Activated CD4-positive, CD25-positive, alpha-beta regulatory T cell treated with anti-CD3 and anti-CD28 coated beads, Interleukin-2, amount 50 U/mL, for 24 hours (primary cell): ENCODE data around the gene TENM4.

Experiments used
- ATAC-seq, 2 donors: fragments of 150-1000 bp; cut with Tn5 transposase; one replicate each; pipeline ENCODE4 v1.10.0; 2021; ENCODE audit warnings: mild to moderate bottlenecking in 1 of 2, moderate library complexity in 1 of 2

The TENM4 gene

DNA sequence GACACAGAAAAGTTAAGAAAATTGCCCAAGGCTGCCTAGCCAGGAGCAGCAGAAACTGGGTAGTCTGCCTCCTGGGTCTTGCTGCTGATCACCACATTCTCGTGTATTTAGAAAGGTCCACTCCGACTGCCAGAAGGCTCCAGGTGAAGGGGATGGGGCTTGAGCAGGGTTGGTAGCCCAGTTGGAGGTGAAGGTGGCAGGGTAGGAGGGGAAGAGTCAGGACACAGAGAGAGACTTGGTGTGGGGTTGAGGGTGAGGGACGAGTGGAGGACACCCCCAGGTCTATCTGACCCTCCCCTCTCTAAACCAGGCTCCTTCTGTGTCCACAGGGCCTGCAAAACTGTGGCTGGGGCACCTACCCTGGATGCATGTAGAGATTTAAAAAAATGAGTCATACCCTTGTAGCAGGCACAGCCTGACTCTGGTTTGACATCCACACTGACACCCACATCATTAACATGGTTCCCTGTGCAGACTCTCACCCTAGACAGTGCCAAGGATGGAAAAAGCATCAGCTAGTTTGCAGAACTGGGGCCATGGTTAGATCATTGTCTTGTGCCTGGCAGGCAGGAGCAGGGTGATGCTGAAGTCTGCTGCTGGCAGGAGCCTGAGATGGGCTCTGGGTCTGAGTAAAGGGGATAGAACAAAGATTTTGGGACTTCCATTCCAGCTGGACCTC, 273.2 kb downstream of the TENM4 start:
- ATAC-seq = no peak

DNA sequence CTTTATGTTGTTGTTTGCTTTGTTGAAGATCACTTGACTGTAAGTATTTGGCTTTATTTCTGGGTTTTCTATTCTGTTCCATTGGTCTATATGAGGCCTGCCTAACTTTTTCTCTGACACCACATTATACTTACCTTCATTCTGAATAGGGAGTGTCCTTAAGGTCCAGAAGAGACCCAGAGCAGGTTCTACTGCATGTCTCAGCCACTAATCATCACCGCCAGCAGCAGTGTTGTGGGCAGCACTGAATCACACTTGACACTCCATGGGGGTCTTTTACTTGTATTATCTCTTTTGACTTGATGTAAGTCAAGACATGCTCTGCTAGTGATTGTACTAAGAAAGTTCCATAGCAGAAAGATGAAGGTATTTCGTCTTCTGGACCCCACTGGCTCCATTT, 274.9 kb downstream of the TENM4 start:
- no peak for ATAC-seq

DNA sequence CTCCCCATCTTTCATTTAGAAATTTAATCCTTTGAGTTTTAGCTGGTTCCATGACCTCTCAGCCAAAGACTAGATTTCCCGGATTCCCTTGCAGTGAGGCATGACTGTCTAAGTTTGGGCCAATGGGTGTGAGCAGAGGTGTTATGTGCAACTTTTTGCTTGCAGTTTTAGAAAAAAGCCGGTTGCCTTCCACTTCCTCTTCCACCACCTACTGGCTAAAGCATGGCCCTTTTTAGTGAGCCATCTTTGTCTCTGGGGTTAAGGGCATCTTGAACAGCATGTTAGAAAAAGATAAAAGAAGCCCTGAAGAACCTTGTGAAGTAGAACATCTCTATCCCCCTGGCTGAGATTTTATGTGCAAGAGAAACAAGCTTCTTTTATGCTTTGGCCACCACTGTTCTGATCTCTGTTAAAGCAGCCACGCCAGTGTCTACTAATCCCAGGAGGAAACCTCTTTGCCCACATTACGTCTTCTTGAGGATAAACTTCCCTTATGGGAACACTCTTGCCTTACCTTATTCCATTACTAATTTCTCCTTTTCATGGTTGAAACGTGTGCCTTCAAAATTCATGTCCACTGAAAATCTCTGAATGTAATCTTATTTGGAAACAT, 279.9 kb downstream of the TENM4 start:
- ATAC-seq = no peak

DNA sequence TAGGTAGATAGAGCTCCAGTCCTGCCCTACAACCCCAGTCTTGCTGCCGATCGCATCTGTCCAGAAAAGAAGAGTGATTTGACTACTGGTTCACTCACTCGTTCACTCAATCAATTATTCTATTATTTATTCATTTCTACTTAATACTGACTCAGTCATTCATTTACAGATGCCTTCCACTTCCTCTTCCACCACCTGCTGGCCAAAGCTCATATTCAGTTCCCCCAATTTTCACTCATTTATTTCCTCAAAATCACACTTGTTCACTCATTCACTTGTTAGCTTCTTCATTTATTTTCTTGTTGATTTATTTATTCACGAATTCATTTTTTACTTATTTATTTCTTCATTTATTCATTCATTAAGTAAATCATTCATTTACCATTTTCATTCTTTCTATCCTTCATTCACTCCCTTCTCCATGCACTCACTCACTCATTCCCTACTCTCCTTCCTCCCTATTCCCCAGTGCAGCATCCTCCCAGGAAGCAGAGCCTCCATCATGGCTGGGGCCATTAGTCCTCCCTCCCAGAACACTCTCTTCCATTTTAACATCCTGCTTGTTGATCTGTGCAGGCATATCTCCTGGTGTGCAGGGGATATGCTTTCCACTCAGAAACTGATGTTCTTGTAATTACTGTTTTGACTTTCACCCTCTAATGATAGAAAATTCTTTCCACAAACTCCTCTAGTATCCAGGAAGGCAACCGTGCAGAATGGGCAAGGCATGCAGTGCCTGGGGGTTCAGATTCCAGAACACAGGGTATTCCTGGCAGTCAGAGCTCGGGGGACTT, 281.0 kb downstream of the TENM4 start:
- no peak for ATAC-seq

DNA sequence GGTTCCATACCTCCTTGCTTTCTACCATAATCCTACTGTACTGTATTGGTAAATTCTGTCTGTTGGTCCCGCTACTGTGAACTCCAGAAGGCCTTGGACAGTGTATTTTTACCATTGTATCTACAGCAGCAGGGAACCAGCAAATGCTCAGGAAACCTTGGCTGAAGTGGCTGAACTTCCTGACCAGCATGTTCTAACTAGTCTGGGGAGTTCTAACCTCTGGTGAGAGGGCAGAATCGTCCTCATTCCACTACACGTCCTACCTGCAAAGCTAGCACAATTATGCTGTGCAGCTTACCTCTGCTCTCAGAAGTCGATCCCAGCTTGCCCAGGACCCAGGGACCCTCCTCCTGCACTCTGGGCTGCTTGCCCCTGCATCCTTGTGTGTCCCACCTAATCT, 283.1 kb downstream of the TENM4 start:
- ATAC-seq = no peak

DNA sequence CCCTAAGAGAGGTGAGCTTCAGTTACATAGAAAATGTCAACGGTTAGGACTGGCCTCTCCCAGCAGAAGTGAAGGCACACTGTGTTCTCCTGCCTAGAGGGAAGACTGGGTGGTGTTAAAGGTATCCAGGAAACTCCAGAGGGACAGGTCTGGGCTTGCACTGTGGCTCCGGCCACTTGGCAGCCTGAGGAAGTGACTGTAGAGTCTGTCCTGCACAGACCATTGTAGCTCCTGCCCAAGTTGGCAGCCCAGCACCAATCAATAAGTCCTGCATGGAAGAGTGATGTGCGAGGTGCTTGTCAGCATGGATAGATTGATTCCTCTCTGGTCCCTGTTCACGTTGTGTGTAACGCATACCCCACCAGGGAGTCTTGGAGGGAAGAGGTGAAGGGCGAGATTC, 284.8 kb downstream of the TENM4 start:
- ATAC-seq = no peak

DNA sequence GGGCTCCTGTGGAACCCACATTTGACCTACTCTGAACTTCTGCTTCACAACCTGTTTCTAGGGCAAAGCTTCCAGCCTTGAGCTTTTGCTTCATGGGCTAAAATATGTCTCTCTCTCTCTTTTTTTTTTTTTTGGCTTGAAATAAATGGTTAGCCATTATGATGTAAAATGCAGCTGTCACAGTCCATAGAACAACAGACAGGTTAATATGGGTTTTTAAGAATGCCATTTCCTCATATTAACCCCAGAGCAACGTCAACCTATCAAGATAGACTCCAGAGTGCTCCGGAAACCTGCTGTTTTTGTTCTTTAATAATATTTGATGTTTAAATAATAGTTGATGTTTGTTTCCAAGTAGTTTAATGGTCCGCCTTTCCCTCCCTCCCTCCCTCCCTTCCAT, 285.6 kb downstream of the TENM4 start:
- ATAC-seq = no peak

DNA sequence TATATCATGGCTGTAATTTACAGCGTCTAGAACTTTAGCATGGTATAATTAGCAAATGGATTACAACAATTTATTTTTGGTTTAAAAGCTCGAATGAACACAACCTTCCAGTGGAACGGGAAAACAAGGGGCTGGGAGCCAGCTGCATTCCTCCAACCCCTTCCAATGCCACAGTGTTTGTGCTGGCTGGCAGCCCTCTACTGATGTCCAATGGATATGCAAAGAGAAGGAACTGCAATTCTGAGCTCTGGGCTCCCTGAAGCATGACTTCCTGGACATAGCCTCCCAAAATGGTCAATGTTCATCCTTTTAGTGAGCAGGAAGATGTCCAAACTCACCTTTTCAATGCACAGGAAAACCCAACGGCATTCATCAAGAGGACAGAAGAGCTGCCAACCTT, 288.3 kb downstream of the TENM4 start:
- no peak for ATAC-seq

DNA sequence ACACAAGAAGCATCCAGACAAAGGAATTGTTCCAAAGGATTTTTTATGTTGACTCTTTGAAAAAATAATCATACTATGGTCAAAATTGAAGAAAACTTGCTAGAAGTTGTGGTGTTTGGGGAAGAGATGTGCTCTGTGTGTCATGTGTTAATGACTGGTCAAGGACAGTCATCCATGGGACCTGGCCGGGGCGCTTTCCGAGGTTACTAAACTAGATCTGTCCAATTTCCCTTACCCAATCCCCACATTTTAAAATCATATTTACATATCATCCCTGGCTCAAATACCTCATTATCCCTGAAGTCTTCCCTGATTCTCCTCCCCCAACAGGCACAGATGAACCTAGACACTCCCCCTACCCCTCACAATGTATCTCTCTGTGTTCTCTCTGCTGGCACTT, 289.4 kb downstream of the TENM4 start:
- ATAC-seq = no peak

DNA sequence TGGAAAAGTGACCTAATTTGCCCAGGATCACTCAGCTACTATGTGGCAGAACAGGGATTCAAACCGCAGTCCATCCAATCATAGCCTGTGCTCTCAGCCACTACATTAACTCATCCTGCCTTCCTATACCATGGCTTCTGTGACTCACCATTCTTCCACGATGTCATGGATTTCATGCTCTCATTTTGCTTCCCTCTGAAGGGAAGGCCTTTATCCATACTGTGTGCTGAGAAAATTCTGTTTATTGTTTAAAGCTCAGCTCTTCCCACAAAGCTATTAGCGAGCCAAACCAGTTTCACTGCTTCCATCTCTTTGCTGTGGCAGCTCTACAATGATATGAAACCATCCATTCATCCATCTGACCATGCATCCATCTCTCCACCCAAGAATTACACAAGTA, 289.9 kb downstream of the TENM4 start:
- no peak for ATAC-seq

DNA sequence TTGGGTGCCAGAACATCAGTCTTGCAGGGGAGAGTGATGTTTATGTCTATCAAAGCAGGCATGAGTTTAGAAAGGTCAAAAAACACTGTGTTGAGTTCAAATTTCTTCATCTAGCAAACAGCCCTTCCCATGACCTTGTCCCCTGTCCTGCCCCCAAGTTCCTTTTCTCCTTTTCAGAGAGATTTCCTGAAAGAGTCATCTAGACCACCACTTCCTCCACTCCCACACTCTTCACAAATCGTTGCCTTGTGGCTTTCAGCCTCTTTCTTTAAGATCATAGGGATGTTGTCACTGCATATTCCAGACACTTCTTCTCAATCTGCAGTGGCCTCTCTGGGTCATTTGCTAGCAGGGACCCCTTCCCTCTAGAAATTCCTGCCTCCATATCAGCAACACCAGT, 290.5 kb downstream of the TENM4 start:
- ATAC-seq = no peak

DNA sequence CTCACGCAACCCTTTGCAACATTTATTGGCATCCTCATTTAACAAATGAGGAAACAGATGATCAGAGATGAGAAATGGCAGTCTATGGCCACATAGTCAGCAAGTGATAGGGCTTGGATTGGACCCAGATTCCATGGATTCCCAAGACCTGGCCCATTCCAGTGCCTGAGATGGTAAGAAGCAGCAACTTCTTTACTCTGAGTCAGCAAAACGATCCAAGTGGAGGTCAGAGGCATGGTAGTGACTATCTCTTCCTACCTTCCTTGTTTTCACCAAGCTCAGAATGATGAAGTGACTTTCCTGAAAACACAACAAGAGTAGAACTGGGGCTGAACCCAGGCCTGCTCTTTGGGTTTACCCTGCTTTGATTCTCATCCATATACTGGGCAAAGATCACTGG, 293.1 kb downstream of the TENM4 start:
- no peak for ATAC-seq

DNA sequence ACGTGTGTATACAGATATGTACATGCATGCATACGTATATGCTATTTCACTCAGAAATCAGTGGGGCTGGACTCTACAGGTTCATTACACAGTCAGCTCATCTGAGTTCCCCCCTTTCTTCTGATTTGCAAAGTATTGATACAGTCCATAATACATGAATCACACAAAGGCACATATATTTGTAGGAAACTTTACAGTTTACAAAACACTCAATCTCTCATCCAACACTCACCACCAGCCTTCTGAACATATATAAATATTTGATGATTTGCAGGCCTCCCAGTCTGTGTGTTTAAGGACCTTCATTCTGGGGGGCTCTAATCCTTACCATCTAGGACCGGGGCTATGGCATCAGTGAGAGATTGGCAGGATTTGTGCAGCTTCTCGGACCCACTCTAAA, 293.8 kb downstream of the TENM4 start:
- ATAC-seq = no peak

DNA sequence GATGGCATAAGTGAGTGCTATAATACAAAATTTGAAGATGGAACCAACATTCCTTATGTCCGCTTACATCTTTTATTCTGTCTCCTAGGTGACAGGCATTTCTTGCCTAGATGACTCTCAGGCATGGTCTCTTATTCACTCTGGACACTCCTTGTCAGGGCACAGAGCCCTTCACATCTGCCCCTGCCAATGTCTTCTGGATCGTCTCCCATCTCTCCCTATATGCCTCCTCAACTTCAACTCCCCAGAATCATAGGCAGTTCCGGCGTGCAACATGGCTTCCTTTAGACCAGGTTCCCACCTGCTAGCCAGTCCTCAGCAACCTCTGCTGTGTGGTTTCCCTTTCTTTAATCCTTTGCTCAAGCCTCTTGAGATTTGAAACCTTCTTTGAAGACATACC, 300.9 kb downstream of the TENM4 start:
- ATAC-seq = no peak

DNA sequence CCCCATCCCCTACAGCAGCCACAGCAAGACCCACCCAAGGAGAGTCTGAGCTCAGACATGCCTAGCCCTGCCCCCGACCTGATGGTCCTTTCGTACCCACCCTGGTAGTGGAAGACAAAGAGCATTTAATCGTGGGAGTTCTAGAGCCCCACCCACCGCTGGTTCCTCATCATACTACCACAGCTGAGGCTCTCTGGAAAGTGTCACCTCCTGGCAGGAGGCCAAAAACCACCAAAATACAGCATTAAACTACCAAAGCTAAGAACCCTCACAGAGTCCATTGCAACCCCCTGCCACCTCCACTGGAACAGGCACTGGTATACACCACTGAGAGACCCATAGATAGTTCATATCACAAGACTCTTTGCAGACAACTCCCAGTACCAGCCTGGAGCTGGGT, 311.1 kb downstream of the TENM4 start:
- ATAC-seq = no peak

DNA sequence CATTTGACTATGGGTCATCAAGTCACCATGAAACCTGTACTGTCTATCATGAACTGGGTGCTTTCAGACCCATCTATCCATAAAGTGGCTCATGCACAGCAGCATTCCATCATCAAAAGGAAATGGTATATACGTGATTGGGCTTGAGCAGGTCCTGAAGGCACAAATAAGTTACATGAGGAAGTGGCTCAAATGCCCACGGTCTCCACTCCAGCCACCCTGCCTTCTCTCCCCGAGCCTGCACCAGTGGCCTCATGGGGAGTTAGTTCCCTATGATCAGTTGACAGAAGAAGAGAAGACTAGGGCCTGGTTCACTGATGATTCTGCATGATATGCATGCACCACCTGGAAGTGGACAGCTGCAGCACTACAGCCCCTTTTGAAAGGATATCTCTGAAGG, 312.5 kb downstream of the TENM4 start:
- no peak for ATAC-seq

DNA sequence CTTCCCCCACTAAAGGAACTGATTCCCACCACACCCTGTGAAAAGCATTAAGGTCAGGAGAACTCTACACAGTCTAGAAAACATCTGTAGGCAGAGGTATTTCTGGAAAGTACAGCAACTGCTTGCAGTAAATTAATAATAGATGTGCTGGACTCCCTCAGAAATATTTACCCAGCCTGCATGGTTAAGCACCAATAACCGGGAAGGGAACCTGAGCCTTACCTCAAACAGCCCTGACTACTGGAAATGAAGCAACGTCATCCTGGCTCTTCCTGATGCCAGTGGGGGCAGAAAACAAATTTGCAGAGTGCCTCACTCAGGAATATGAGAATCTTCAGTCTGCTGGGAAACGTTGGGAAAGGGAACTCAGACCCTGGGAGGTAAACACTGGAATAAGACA, 318.1 kb downstream of the TENM4 start:
- no peak for ATAC-seq

DNA sequence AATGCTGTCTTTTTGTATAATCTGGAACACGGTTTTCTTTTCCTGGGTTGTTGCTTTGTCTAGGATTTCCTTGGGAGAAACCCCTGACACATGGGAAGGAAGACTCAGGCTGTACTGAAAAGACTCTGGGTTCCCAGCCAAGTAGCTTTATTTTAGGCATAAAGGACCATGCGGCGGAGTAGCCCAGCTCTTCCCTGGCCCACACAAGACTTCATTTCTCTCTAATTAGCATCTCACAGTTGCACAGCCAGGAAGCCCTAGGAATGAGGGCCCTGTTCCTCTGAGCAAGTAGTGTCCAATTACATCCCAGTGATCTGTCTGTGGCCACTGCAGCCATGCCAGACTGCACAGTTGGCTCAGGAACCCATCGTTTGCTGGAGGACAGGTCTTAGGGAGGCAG, 319.5 kb downstream of the TENM4 start:
- no peak for ATAC-seq

DNA sequence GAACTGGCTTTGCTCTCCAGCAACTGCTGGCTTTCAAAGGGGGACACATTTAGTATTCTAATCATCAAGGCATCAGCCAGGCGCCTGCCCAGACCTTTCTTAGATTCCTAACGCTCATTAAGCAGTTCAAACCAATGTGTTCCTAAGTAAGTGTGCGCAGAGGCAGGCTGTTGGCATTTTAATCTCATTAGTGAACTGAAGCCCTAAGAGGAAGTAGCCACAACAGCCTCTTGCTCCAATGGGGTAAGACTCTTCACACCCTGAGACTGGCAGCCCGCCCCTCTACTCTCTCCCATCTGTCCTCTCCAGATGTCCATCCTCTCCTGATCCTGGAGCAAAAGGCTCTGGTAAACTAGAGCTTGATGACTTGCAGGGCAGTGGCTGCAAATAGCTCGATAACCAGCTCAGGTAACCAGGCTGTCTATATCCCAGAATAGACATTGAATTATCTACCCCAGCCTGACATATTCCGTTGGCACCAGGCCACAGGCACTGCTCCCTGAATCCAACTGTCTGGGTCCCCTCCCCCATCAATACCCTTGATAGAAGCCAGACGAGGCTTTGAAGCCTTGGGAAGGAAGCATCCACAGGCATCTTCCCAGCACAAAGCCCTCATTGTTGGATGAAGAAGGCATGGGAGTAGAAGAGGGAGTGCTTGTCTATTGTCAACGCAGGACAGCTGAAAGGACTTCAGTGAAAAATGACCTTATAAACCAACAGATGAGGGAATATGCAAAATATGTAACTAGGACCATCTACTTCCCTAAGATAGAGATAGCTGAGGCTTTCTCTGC, 321.1 kb downstream of the TENM4 start:
- no peak for ATAC-seq

DNA sequence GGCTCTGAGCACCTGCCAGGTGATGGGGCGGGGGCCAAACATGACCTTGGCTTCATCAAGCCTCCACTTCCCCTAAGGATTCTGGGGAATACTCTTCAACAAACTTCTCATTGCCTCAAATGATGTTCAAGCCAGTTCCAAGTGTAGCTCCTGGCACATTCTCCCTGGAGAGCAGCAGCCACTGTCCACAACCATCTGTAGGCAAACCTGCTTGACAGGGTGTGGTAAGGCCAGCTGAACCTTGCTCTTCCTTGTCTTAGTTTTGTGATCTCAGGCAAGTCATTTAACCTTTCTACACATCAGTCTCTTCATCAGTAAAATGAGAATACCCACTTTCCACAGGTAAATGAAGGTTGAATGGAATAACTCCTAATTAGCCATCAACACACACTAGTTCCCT, 323.3 kb downstream of the TENM4 start:
- ATAC-seq = no peak

DNA sequence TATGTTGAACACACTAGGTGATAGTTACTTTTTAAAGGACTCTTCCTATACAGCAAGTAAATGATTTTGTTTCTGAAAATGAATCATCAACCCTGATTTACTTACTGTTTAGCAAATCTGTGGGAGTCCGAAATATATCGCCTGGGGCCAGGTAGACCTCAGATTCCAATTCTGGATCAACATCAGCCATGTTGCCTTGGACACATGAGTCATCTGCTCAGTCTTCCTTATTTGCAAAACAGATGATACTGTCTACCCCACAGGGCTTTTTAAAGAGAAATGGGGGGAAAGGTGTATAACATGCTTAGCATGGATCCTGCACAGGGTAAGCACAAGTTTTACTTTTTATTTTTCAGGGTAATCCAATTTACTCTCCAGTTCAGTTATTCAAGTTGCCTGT, 324.2 kb downstream of the TENM4 start:
- ATAC-seq = no peak

DNA sequence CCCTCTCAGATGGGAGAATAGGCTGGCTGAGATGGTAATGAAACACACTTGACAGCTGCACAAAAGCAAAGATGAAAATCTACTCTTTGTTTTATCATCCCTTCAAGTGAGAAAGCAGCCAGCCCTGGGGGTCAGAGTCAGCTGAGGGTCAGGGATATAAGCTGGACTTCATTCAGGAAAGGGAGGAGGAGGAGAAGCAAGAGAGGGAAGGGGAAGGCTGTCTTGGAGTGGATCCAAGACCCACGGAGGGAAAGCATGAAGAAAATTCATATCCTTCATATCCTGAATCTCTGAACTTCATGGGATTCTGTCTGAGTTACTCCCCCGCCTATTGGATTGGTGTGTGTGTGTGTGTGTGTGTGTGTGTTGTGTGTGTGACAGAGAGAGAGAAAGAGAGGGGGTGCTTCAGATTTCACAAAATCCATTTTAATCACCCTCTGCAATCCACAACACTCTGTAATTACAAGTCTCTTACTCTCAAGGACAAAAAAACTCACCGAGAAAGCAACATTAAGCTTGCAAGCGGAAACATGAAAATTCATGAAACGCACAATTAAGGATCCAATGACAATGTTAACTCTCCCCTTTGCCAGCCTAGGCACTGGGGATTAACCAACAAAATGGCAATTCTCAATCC, 327.7 kb downstream of the TENM4 start:
- no peak for ATAC-seq

DNA sequence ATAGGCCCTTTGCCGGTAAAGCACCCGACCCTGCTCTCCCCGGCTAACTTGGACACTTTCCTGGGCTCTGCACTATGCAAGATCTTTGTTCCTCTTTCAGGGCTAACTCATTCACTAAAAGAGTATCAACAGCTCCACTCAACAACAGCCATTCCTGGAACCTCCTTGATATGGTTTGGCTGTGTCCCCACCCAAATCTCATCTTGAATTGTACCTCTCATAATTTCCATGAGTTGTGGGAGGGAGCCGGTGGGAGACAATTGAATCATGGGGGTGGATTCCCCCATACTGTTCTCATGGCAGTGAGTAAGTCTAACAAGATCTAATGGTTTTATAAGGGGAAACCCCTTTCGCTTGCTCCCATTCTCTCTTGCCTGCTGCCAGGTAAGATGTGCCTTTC, 330.0 kb downstream of the TENM4 start:
- ATAC-seq = no peak
